NCI-H1105 treated with DMSO at 0.1 percent for 48 hours (cell line): ENCODE data around the gene CCND1.

Experiments
- DNase-seq: peaks from one replicate; lab custom pipeline; 2025; lab: John Stamatoyannopoulos, UW

The CCND1 gene

DNA sequence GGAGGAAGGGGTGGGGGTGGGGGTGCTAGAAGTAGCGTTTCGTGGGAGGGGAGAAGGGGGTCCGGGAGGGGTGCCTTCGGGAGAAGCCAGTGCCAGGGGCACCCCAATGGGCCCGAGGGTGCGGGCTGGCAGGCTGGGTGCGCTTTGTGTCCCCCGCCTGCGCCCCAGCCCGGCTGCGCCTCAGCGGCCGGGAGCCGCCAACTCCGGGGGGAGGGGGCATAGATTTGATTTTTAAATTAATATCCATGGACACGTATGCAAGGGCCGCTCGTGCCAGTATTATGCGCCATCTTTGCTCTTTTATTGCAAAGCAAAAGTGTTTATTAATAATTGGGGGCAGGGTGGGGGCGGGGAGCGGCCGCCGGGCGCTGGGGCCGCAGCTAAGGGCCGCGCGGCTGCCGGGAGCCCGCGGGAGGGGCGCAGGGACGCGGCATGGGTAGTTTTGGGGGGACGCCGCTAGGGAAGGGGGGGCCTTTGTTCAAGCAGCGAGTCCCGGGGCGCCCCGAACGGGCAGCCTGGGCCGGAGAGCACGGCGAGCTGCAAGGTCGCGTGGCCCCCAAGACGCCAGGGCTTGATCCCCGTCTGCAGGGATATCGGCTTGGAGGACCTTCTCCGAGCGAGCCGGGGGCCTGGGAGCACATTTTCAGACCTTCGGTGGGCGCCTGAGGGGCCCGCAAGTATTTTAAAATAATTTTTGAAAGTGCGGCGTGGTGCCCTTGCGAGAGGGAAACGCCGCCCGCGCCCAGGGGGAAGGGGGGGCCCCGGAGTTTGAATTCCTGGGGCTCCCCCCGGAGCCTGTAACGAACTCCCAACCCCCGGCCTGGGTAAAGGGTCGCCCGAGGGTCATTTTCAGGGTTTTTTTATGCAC, 959 bp downstream of the CCND1 start:
- DNase-seq, result no peak

- no peak for DNase-seq
Measured at GRCh38 chr11:69642549-69642912, 1.6 kb downstream of the CCND1 start.

- peak; percentile 61 for DNase-seq
Measured at GRCh38 chr11:69642913-69643632, 2.1 kb downstream of the CCND1 start.

DNA sequence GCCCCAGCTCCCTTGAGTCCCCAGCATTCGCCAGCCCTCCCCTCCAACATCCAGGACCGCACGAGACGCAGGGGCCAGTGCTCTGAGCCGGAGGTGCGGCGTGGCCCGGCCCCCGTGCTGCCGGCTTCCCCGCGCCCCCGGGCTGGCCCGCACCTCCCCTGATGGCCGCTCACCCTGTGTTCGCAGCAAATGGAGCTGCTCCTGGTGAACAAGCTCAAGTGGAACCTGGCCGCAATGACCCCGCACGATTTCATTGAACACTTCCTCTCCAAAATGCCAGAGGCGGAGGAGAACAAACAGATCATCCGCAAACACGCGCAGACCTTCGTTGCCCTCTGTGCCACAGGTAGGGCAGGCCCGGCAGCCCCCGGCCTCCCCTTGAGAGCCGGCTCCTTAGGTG, 2.7 kb downstream of the CCND1 start:
- no peak for DNase-seq

DNA sequence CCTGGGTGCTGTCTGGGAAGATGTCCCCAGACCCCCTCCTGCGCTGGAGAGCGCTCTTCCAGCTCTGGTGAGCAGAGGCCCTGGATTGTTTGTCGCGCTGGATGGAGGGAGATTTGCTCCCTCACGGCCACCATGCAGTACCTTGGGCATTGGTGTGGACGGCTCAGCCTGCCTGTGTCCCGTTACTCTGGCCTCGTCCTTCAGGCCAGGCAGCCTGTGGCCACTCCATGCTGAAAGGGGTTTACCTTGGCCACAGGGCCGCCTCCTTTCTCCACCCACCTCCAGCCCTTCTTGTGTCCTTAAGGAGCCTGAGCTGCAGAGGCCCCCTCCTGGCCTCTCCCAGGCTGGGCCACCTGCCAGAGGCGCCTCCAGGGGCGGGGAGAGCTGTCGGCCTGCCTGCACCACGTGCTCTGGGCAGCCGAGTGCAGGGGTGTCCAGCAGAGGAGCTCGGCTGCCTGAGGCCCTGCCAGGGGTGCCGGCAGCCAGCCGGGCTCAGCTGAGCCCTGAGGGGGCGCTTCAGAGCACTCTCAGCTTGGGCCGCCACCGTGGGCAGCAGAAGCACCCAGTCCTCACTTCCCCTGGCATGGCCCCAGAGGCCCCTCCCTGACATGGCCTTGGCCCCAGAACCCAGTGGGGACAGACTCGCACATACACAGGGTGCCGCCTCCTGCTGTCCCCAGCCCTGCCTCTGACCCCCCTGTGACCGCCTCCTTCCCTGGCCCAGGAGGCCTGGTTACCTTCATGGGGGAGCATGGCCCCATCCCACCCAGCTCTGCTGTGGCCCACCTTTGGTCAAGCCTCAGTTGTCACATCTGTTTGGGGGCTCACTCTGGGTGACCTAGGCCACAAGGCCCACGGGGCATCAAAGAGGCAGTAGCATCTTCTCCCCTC, 3.4 kb downstream of the CCND1 start:
- DNase-seq, result peak; percentile 51

DNA sequence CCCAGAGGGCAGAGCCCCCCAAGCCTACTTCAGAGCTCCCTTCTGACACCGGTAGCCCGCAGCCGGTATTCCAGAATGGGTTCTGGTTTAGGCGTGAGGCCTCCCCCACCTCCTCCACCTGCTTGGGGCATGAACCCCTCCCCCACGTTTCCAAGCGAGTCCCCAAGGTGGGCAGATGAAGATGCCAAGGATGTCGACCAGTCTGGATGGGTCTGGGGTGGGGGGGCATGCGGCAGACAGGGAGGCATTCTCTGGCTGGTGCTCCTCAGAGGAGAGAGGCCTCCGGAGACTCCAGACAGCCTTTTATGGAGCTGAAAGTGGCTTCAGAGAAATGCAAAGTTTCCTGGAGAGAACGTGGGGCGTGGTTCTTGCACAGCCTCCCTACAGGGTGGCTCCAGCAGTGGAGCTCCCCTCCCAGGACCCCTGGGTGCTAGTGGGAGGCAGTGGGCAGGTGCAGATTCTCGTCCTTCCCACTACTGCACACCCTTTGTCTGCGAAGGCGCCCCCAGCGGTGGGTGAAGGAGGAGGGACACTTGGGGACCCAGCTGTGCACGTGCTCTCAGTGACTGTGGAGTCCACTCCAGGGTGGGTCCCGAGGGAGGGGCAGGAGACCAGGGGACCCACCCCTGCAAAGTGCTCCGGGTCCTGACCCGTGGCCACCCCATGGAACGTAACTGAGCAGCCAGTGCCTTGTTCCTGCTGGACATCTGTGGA, 4.2 kb downstream of the CCND1 start:
- no peak for DNase-seq

GRCh38 chr11:69645801-69646492, 5.0 kb downstream of the CCND1 start:
- peak; percentile 18 for DNase-seq

GRCh38 chr11:69646493-69647389, 5.8 kb downstream of the CCND1 start:
- DNase-seq, result no peak

- DNase-seq, result no peak
Measured at GRCh38 chr11:69647390-69647748, 6.4 kb downstream of the CCND1 start.

GRCh38 chr11:69647761-69648497, 7.0 kb downstream of the CCND1 start:
- no peak for DNase-seq

DNA sequence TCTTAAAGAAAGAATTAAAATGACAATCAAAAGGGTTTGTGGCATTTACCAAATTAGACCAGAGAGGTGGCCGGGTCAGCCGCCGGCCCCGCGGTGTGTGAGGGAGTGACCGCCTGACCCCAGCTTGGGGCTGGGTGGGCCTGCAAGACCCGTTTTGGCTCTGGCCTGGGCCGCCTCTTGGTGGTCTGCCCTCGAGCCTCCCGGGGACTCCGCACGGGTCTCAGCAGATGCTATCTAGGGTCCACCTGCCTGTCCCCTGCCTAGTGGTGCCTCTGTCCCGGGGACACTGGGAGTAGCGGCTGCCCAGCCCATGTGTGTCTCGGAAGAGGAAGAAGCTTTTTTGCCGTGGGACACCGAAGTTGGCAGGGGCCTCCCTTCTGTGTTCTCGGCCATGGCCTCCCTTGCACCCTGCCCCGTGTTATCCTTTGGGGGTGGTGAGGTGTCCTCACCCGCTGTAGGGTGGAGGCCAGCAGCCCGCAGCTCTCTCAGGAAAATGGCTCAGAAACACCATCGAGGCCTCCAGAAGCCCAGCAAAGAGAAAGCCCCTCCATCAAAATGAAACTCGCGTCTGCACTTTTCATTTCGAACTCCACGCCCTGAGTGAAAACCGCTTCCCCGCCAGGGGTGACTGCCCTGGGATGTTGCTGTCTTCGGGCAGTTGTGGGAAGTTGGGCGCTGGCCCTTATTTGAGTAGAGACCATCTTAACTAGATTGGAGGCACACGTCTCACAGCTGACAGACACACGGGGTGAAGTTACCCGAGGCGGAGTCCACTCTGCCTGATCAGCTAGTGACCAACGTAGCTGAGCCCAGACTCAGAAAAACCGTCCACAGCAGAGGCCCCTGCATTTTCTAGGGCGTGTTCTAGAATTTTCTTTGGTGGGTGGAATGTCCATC, 8.0 kb downstream of the CCND1 start:
- no peak for DNase-seq

DNA sequence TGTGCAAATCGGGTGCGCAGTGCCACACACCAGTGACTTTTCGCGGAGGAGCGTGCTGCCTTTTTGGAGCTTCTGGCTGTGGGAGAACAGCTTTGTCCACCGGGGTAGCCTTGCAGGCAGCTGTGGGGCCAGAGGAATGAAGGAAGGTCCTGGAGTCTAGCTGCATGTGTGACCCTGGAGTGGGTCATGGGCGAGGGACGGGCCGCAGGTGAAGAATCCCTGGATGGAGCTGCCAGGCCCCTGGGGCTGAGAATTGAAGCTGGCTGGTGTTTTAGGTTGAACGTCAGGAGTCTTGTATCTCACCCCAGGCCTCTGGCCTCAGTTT, 8.6 kb downstream of the CCND1 start:
- no peak for DNase-seq

DNA sequence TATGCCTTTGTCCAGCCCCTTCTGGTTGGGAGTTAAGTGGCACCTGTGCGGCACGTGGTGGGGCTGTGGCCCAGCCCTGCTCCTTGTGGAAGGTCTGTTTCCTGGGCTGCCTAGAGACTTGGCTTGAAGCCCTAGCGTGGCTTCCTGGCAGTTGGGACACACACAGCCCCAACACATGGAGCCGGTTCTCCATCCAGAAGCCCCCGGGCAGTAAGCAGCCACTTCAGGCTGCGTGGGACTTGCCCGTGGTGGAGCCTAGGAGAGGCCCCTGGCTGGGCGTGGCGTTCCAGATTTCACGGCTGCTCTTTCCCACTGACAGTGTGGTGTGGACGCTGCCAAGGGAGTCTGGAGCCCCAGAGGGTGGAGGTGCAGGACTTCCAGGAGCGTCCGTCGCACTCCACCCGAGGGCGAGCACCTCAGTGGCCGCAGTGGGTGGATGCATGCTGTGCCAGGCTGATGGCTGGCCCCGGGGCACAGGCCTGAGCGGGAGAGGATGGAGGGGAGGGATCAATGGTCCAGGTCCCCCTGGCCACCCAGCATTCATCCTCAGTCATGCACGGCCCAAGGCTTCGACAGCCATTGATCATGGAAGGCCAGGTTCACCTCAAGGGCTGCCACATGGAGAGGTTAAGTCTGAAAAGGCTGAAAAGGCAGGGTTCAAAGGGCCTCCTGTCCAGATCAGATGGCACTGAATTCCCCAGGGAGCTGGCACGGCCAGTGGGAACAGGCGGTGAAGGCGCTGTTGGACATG, 9.3 kb downstream of the CCND1 start:
- no peak for DNase-seq

DNA sequence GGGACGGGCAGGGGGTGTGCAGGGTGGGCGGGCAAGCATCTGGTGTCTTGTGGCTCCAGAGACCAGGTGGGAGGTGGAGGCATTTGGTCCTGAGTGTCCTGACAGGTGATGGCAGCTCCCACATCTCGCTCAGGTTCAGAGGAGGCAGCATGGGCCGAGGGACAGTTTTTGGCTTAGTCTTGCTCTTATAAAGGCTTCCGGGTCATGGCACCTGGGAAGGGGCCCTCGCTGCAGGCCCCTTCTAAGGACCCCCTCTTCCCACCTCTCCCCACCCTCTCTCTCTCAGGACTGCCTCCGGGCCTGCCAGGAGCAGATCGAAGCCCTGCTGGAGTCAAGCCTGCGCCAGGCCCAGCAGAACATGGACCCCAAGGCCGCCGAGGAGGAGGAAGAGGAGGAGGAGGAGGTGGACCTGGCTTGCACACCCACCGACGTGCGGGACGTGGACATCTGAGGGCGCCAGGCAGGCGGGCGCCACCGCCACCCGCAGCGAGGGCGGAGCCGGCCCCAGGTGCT, 9.9 kb downstream of the CCND1 start:
- DNase-seq, result no peak

- no peak for DNase-seq
Measured at GRCh38 chr11:69651834-69652620, 11.1 kb downstream of the CCND1 start.

GRCh38 chr11:69652999-69653398, 12.0 kb downstream of the CCND1 start:
- no peak for DNase-seq
